K562 (cell line): ENCODE data around the gene TXNRD2. TPM values are rescaled to one million over a fixed set of nuclear protein-coding genes. Genes with fewer than 3 reads are reported as not detected.
A peak's percentile ranks its signal among the peaks of the same experiment; 100 is the strongest.

Source experiments
- ATAC-seq: fragments of 200-7000 bp; cut with Tn5 transposase; 3 replicates; pipeline ENCODE4 v1.9.1; 2020; ENCODE audit warnings: moderate library complexity
- BruUV-seq: library from RNA; stranded (reverse); fragments of 400-500 nt; replicated peaks from 2 replicates; lab custom pipeline; 2021; lab: Mats Ljungman, UMichigan
- CTCF ChIA-PET: fragments of 300-600 bp; formaldehyde crosslinking; extraction: SDS; loops from one replicate; lab custom pipeline; 2021; ENCODE audit warnings: low intra/inter-chr PET ratio; lab: Yijun Ruan, JAX
- POLR2A ChIA-PET: fragments of 300-600, 350-650 bp; sonication (Branson Sonifier 250); formaldehyde crosslinking; extraction: SDS; loops from one replicate; lab custom pipeline; 2021; ENCODE audit warnings: antibody characterized with exemption, inconsistent platforms; lab: Yijun Ruan, JAX
- DNase-seq, 4 experiments: peaks; one replicate each; pipeline versions ENCODE4 v3.0.0 to v3.0.0-alpha.2; 2011 to 2018; ENCODE audit warnings: low spot score in 3 of 4, mixed read lengths in 3 of 4; ENCODE audit errors: extremely low read depth in 1 of 4
- FAIRE-seq: peaks from 2 replicates; lab custom pipeline; 2011; peaks lifted over from hg19 to GRCh38; lab: Jason Lieb, UNC
- H2AFZ ChIP-seq: 2 replicates; pipeline ENCODE4 v1.6.0; 2011; ENCODE audit warnings: low read depth, low read length, control low read depth, inconsistent platforms
- H3K27ac ChIP-seq: fragments of 200-600 bp; 3 replicates; pipeline ENCODE4 v1.8.0; 2011; ENCODE audit warnings: low read depth, mild to moderate bottlenecking, control low read depth, inconsistent platforms, low read length, moderate library complexity, mixed read lengths; ENCODE audit errors: extremely low read depth
- H3K27me3 ChIP-seq, 2 experiments: fragments of 300-600 bp in 1 of 2; 2 replicates in 1 of 2; 3 replicates in 1 of 2; pipeline versions ENCODE4 v1.6.0 to v1.8.0; 2011; ENCODE audit warnings: inconsistent platforms in 2 of 2, low read length in 2 of 2, mild to moderate bottlenecking in 1 of 2, mixed read lengths in 1 of 2, moderate library complexity in 1 of 2; ENCODE audit not compliant: control insufficient read depth in 2 of 2, insufficient read depth in 2 of 2
- H3K36me3 ChIP-seq: fragments of 300-600 bp; 3 replicates; pipeline ENCODE4 v1.8.0; 2011; ENCODE audit warnings: mild to moderate bottlenecking, low read length, inconsistent platforms; ENCODE audit not compliant: control insufficient read depth, insufficient read depth
- H3K4me1 ChIP-seq, 2 experiments: fragments of 200-600 bp in 1 of 2; replicated peaks in 1 of 2; 2 replicates in 1 of 2; 3 replicates in 1 of 2; pipeline versions ENCODE4 v1.5.1 to v1.8.0; 2011; ENCODE audit warnings: inconsistent platforms in 2 of 2, low read length in 2 of 2, mild to moderate bottlenecking in 1 of 2, mixed read lengths in 1 of 2, moderate library complexity in 1 of 2; ENCODE audit not compliant: control insufficient read depth in 2 of 2, insufficient read depth in 2 of 2
- H3K4me2 ChIP-seq: 2 replicates; pipeline ENCODE4 v1.6.1; 2011; ENCODE audit warnings: low read length, control low read depth, inconsistent platforms, mixed read lengths; ENCODE audit not compliant: insufficient read depth
- H3K4me3 ChIP-seq: fragments of 200-600 bp; sonication (generic), shearing (Covaris generic); 2 replicates; pipeline ENCODE4 v1.5.1; 2016; ENCODE audit warnings: control low read depth, inconsistent platforms
- H3K79me2 ChIP-seq: fragments of 200-600 bp; 3 replicates; pipeline ENCODE4 v1.8.0; 2011; ENCODE audit warnings: low read length, inconsistent platforms; ENCODE audit not compliant: control insufficient read depth, insufficient read depth
- H3K9ac ChIP-seq, 2 experiments: 2 replicates each; pipeline versions ENCODE4 v1.6.0 to v1.6.1; 2011; ENCODE audit warnings: low read depth in 2 of 2, low read length in 2 of 2, control low read depth in 1 of 2, inconsistent platforms in 1 of 2, mild to moderate bottlenecking in 1 of 2, mixed read lengths in 1 of 2; ENCODE audit not compliant: insufficient read depth in 1 of 2
- H3K9me1 ChIP-seq: one replicate; pipeline ENCODE4 v1.6.0; 2011; ENCODE audit warnings: inconsistent platforms, mild to moderate bottlenecking, low read length, moderate library complexity; ENCODE audit not compliant: control insufficient read depth, insufficient read depth
- H3K9me3 ChIP-seq: replicated peaks from 2 replicates; pipeline ENCODE4 v1.5.1; 2011; ENCODE audit warnings: low read depth, low read length, inconsistent platforms; ENCODE audit not compliant: control insufficient read depth, insufficient read depth
- H4K20me1 ChIP-seq: replicated peaks from 2 replicates; pipeline ENCODE4 v1.6.1; 2011; ENCODE audit warnings: low read length, inconsistent platforms, mixed read lengths; ENCODE audit not compliant: control insufficient read depth, insufficient read depth
- CHD7 ChIP-seq: fragments of 200-600 bp; sonication (generic); IDR thresholded peaks from one replicate; pipeline ENCODE4 v1.6.1; 2012; ENCODE audit warnings: mild to moderate bottlenecking, low read depth, low read length, inconsistent platforms
- E2F1 ChIP-seq: sonication (generic); formaldehyde crosslinking; IDR thresholded peaks from 2 replicates; pipeline ENCODE4 v1.8.1; 2023; ENCODE audit warnings: mild to moderate bottlenecking, missing genetic modification reagents, moderate library complexity
- HMGXB4 ChIP-seq: sonication (generic); formaldehyde crosslinking; IDR thresholded peaks from 2 replicates; pipeline ENCODE4 v1.8.1; 2023; ENCODE audit warnings: mild to moderate bottlenecking, missing genetic modification reagents
- ZNF232 ChIP-seq: sonication (generic); formaldehyde crosslinking; IDR thresholded peaks from 2 replicates; pipeline ENCODE4 v1.8.0; 2022; ENCODE audit warnings: mild to moderate bottlenecking, missing genetic modification reagents
- WGBS: fragments of 100-300 bp; shearing (Covaris generic); methylation state at CpG from one replicate; pipeline ENCODE4 v1.1.6; 2016; ENCODE audit warnings: low coverage, mixed read lengths; ENCODE audit not compliant: insufficient coverage; ENCODE audit errors: missing lambda C conversion rate; 5-methylcytosine and 5-hydroxymethylcytosine counted together
- in situ Hi-C: fragments of 300-500 bp; cut with MboI; formaldehyde crosslinking; loops from 4 replicates; pipeline ENCODE4 v1.15.0; 2018; ENCODE audit warnings: inconsistent platforms, mixed read lengths
- intact Hi-C: fragments of 100-400 bp; cut with micrococcal nuclease; formaldehyde crosslinking; loops from 2 replicates; pipeline ENCODE4 v1.14.2; 2022
- polyA plus RNA-seq, 8 experiments: library from polyadenylated mRNA; depleted of rRNA in 4 of 8; stranded (reverse) in 5 of 8; unstranded in 3 of 8; fragments of >200 nt; fragmentation: Nextera tagmentation in 2 of 8; fragmentation: Illumina TruSeq in 1 of 8; extraction: Ambion mirVana in 2 of 8; extraction: Trizol in 1 of 8; gene quantifications; 2 replicates each; pipeline versions ENCODE4 v1.2.1 to v1.2.3, GENCODE V29; 2011 to 2014; ENCODE audit warnings: inconsistent platforms in 1 of 8, missing spikeins in 1 of 8
- total RNA-seq, 7 experiments: library from RNA; depleted of rRNA in 6 of 7; stranded (reverse); fragments of >200 nt in 6 of 7; fragmentation: Illumina TruSeq in 2 of 7; extraction: Trizol in 2 of 7; gene quantifications; 2 replicates each; pipeline versions ENCODE4 v1.2.1 to v1.2.3, GENCODE V29; 2011 to 2021; ENCODE audit warnings: low replicate concordance in 1 of 7

Gene TXNRD2
- total and polyA plus RNA-seq, 9 of the 15 experiments (the other 6 are each of a cell fraction or from before 2014, with no cell fraction given) = 3.3 to 80.2 (median 49.4) TPM

GRCh38 chr22:19863571-19863970 lies 78.0 kb downstream of the TXNRD2 start:
- TF ChIP-seq ZNF232 (CRISPR knock-in tag) (no peak), HMGXB4 (CRISPR knock-in tag) (0 out of 2 replicates have a peak, but pooled peaks have one; percentile 45), E2F1 (peak; percentile 60; the same call in 1 of the 2 replicates), CHD7 (peak; percentile 94)
- Histone ChIP-seq H3K4me3 (no peak overlapping the region), H3K27me3 (peaks cover 2 to 4% of the 10 kb centered on the region in 2 experiments; a peak in 2 of 5 replicates), H3K4me1 (peaks cover 1 to 8% of the 10 kb centered on the region in 2 experiments; a peak in 3 of 5 replicates), H3K9ac (no peak overlapping the region), H3K27ac (no peak overlapping the region), H4K20me1 (no peaks in the 10 kb centered on the region), H3K9me1 (no peaks in the 10 kb centered on the region), H3K36me3 (no peaks in the 10 kb centered on the region), H3K9me3 (no peaks in the 10 kb centered on the region), H3K79me2 (no peaks in the 10 kb centered on the region), H2AFZ (no peak overlapping the region), H3K4me2 (no peak overlapping the region)
- intact Hi-C loops = no loop called here
- 38% methylated on average over 5 of the region's 5 CpGs for WGBS
- BruUV-seq = no TSS peak
- ChIA-PET POLR2A (interaction anchor here (0.6 to 6.0 kb wide), 8 partner anchors 8 to 103 kb away, joined by 3 to 51 read pairs (median 12); partner anchors contain the start of genes GNB1L, RTL10 and TBX1), CTCF (interaction anchor here (0.6 kb wide), 1 partner anchor 722 kb away, joined by 3 read pairs; no protein-coding TSS in a partner anchor)
- FAIRE-seq (no peak), DNase-seq (no peak), ATAC-seq (no peak)
- in situ Hi-C loops = no loop called here
